Mononuclear cell (primary cell): Measurements from ENCODE around the gene CSNK2A2. TPM values are rescaled to one million over a fixed set of nuclear protein-coding genes. Genes with fewer than 3 reads are reported as not detected.

Experiments
- H3K27me3 ChIP-seq: 2 replicates; pipeline ENCODE4 v1.6.0; 2011; ENCODE audit warnings: low read length, control low read depth; ENCODE audit not compliant: insufficient read depth
- H3K4me1 ChIP-seq: 2 replicates; pipeline ENCODE4 v1.5.1; 2011; ENCODE audit warnings: mild to moderate bottlenecking, low read length, control low read depth; ENCODE audit not compliant: insufficient read depth
- H3K4me3 ChIP-seq: 2 replicates; pipeline ENCODE4 v1.5.1; 2011; ENCODE audit warnings: mild to moderate bottlenecking, low read length, moderate library complexity
- H3K9me3 ChIP-seq: 2 replicates; pipeline ENCODE4 v1.5.1; 2011; ENCODE audit warnings: low read depth, mild to moderate bottlenecking, control low read depth, low read length
- total RNA-seq: library from RNA; depleted of rRNA; stranded (reverse); fragments of >200 nt; gene quantifications from one replicate; pipeline ENCODE4 v1.2.3, GENCODE V29; 2012

The CSNK2A2 gene
- total RNA-seq, 1 donor: 34.9 TPM

- Histone ChIP-seq H3K9me3 (no peaks in the 10 kb centered on the region), H3K27me3 (no peaks in the 10 kb centered on the region), H3K4me3 (no peak overlapping the region), H3K4me1 (no peaks in the 10 kb centered on the region)
Measured at GRCh38 chr16:58186176-58186944, 11.5 kb downstream of the CSNK2A2 start.

DNA sequence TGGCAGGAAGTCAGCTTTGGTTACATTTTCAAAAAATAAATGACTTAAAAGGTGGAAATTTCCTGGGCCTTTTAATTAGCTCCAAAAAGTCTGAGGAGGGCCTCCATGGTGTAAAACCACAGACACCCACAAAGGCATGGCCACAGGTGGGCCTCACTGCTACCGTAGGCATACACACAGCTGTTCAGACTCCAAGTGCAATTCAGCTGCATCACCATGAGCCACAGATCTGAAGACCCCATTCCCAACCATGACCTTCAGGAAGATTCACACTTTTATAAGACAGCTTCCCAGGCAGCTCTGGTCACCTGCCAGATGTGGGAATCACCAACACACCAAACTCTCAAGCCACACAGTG, 20.6 kb downstream of the CSNK2A2 start:
- Histone ChIP-seq H3K4me3 (no peak overlapping the region), H3K9me3 (no peaks in the 10 kb centered on the region), H3K4me1 (peaks cover 13% of the 10 kb centered on the region), H3K27me3 (no peaks in the 10 kb centered on the region)

- peaks cover 13% of the 10 kb centered on the region for H3K4me1 ChIP-seq
- no peaks in the 10 kb centered on the region for H3K9me3 ChIP-seq
- no peaks in the 10 kb centered on the region for H3K27me3 ChIP-seq
- no peak overlapping the region for H3K4me3 ChIP-seq
Measured at GRCh38 chr16:58176608-58177352, 21.1 kb downstream of the CSNK2A2 start.

DNA sequence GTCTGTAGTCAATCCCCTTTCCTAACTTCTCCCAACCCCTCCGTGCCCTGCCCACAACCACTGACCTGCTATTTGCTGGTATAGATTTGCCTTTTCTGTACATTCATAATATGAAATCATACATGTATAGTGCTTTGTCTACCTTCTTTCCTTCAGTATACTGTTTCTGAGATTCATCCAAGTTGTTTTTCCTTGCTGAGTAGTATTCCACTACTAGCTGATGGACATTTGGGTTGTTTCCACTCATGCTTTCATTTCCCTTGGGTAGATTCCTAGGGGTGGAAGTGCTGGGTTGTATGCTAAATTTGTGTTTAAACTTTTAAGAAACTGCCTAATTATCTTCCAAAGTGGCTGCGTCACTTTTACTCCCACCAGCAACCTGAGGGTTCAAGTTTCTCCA, 27.7 kb downstream of the CSNK2A2 start:
- no peaks in the 10 kb centered on the region for H3K4me1 ChIP-seq
- H3K9me3 ChIP-seq: no peaks in the 10 kb centered on the region
- H3K27me3 ChIP-seq: no peaks in the 10 kb centered on the region
- no peak overlapping the region for H3K4me3 ChIP-seq

GRCh38 chr16:58160855-58161254, 37.1 kb downstream of the CSNK2A2 start:
- Histone ChIP-seq H3K27me3 (no peaks in the 10 kb centered on the region), H3K9me3 (no peaks in the 10 kb centered on the region), H3K4me1 (no peaks in the 10 kb centered on the region), H3K4me3 (no peak overlapping the region)

GRCh38 chr16:58158725-58159124, 39.2 kb downstream of the CSNK2A2 start:
- no peaks in the 10 kb centered on the region for H3K4me1 ChIP-seq
- H3K27me3 ChIP-seq: no peaks in the 10 kb centered on the region
- H3K4me3 ChIP-seq: no peak overlapping the region
- H3K9me3 ChIP-seq: no peaks in the 10 kb centered on the region

DNA sequence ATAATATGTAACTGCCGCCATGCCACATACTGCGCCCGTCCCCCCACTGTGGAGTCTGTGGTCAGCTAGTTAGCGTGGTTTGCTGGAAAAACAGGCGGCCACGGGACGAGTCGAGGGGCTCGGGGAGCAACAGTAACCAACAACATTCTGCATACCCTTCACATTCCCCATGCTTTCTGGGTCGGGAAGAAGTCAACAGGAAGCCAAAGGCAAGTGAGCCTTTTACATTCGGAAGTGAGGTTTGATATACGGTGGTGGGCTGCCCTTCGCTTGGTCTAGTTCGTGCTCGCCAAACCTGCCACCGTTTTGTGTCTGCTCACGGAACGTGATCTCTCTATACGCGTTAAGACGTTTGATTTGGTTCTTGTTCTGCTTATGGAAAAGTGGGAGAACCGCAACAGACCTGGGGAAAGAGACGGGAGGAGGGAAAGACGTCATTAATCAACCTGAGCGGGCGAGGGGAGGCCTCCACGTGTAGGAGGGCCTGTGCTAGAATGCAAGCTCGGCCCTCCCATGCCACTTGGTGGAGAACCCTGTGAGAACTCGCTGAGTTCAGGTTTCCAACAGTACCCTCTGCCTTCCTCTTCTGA, 39.9 kb downstream of the CSNK2A2 start:
- no peaks in the 10 kb centered on the region for H3K4me1 ChIP-seq
- no peak overlapping the region for H3K4me3 ChIP-seq
- H3K9me3 ChIP-seq: no peaks in the 10 kb centered on the region
- H3K27me3 ChIP-seq: no peaks in the 10 kb centered on the region

DNA sequence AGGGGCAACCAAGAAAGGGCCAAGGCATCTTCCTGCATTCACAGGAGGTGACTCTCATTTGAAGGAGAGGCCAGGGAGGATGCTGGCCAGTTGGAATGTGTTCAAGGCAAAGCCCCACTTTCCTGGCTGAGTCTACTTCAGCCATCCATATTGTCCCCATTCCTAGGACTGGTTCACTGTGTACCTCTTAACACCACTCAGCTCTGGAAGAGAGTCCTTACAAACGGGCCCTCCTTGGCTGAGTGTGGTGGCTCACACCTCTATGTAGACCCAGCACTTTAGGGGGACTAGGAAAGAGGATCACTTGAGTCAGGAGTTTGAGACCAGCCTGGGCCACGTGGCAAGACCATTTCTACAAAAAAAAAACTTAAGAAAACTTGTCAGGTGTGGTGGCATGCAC, 40.7 kb downstream of the CSNK2A2 start:
- Histone ChIP-seq H3K9me3 (no peaks in the 10 kb centered on the region), H3K4me3 (no peak overlapping the region), H3K4me1 (no peaks in the 10 kb centered on the region), H3K27me3 (no peaks in the 10 kb centered on the region)

DNA sequence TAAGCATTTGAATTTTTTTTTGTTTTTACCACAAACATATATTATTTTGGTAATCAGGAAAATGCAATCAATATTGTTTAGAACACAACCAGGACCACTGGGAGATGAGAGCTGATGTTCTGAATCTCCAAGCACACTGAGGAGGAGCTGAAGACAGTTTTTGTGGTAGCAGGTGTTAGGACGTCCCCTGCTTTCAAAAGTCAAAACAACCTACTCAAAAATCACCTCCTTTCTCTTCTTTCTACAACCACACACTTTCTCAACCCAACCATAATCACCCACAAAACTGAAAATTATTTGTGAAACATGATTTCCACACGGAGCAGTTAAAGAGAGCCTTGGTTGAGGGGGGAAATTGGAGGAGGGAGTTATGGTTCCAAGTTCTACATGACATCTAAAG, 42.1 kb downstream of the CSNK2A2 start:
- Histone ChIP-seq H3K4me1 (no peaks in the 10 kb centered on the region), H3K4me3 (no peak overlapping the region), H3K27me3 (no peaks in the 10 kb centered on the region), H3K9me3 (no peaks in the 10 kb centered on the region)

DNA sequence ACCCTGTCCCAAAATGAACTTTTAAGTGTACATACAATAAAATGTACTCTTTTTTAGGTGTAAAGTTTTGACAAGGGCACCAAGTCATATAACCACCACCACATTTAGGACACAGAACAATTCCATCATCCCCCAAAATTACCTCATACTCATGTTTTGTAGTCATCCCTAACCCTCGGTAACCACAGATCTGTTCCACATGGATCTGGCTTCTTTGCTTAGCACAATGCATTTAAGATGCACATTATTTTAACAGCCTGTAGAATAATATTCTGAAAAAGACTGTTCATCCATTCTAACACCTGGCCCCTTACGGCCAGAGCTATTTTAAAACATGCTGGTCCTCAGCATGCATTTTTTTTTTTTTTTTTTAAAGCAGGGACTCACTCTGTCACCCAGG, 43.6 kb downstream of the CSNK2A2 start:
- Histone ChIP-seq H3K27me3 (no peaks in the 10 kb centered on the region), H3K4me1 (no peaks in the 10 kb centered on the region), H3K4me3 (no peak overlapping the region), H3K9me3 (no peaks in the 10 kb centered on the region)

DNA sequence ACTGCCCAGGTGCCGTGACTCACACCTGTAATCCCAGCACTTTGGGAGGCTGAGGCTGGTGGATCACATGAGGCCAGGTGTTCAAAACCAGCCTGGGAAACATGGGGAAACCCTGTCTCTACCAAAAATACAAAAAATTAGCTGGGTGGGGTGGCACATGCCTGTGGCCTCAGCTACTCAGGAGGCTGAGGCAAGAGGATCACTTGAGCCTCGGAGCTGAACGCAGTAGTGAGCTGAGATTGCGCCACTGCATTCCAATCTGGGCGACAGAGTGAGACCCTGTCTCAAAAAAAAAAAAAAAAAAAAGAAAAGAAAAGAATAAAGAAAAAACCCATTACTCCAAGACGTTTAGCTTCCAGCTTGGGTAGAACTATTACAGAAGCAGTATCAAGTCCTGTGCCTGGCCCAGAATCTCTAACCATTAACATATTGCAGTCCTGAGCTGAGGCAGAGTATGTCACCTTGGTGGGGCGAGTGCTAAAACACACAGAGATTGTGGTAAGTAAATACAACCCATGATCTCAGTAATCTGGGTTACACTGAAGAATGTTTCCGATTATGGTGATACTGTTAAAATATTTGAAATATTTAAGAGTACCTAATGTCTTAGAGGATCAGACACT, 45.5 kb downstream of the CSNK2A2 start:
- H3K4me1 ChIP-seq: no peaks in the 10 kb centered on the region
- H3K9me3 ChIP-seq: no peaks in the 10 kb centered on the region

GRCh38 chr16:58148526-58148925, 49.4 kb downstream of the CSNK2A2 start:
- Histone ChIP-seq H3K9me3 (no peaks in the 10 kb centered on the region), H3K4me1 (no peaks in the 10 kb centered on the region), H3K4me3 (no peak overlapping the region), H3K27me3 (no peaks in the 10 kb centered on the region)

More for the DNA sequence above, 45.5 kb downstream of the CSNK2A2 start:
- H3K27me3 ChIP-seq: no peaks in the 10 kb centered on the region
- no peak overlapping the region for H3K4me3 ChIP-seq

- Histone ChIP-seq H3K27me3 (no peaks in the 10 kb centered on the region), H3K9me3 (no peaks in the 10 kb centered on the region), H3K4me1 (no peaks in the 10 kb centered on the region), H3K4me3 (no peak overlapping the region)
Measured at GRCh38 chr16:58148099-58148498, 49.8 kb downstream of the CSNK2A2 start.

GRCh38 chr16:58138852-58139251, 59.1 kb downstream of the CSNK2A2 start:
- Histone ChIP-seq H3K4me1 (no peaks in the 10 kb centered on the region), H3K9me3 (no peaks in the 10 kb centered on the region), H3K27me3 (no peaks in the 10 kb centered on the region), H3K4me3 (no peak overlapping the region)

- Histone ChIP-seq H3K4me1 (no peaks in the 10 kb centered on the region), H3K9me3 (no peaks in the 10 kb centered on the region), H3K27me3 (no peaks in the 10 kb centered on the region), H3K4me3 (no peak overlapping the region)
Measured at GRCh38 chr16:58137581-58137980, 60.3 kb downstream of the CSNK2A2 start.
